ENCODE measurements around the gene MRPL14. TPM values are rescaled to one million over a fixed set of nuclear protein-coding genes. Genes with fewer than 3 reads are reported as not detected.
A peak's percentile ranks its signal among the peaks of the same experiment; 100 is the strongest.

Gene MRPL14
- total RNA-seq, 4 donors from 2014 or later = 41.7 to 60.3 (median 53.6) TPM

GRCh38 chr6:44076356-44077213 is 50.7 kb downstream of the MRPL14 start:
- TF ChIP-seq CTCF (IDR thresholded peaks at IDR 0.05) (peak in 1 of 6 experiments; percentile 17), POLR2A (IDR thresholded peaks at IDR 0.05) (no peak)
- peaks cover 0 to 13% (median 0%) of the 10 kb centered on the region in 4 donors for H3K27me3 ChIP-seq
- peak overlapping the region in 3 of 4 donors; percentile 12 to 46 (median 29) for H3K4me3 ChIP-seq
- DNase-seq = no peak
- H3K27ac ChIP-seq = peak overlapping the region in 2 of 4 donors; percentile 81 to 83
- H3K9me3 ChIP-seq = no peaks in the 10 kb centered on the region
- 0 to 30% methylated on average over 2 to 10 of the region's 49 CpGs for WGBS, 2 donors
- H3K36me3 ChIP-seq = no peaks in the 10 kb centered on the region
- intact Hi-C loops (cut with DNase I) = loop anchor here (5.0 kb wide), 2 partner anchors 309 to 409 kb away; no protein-coding TSS in a partner anchor
- peaks cover 37 to 69% (median 44%) of the 10 kb centered on the region in 3 donors for H3K4me1 ChIP-seq

DNA sequence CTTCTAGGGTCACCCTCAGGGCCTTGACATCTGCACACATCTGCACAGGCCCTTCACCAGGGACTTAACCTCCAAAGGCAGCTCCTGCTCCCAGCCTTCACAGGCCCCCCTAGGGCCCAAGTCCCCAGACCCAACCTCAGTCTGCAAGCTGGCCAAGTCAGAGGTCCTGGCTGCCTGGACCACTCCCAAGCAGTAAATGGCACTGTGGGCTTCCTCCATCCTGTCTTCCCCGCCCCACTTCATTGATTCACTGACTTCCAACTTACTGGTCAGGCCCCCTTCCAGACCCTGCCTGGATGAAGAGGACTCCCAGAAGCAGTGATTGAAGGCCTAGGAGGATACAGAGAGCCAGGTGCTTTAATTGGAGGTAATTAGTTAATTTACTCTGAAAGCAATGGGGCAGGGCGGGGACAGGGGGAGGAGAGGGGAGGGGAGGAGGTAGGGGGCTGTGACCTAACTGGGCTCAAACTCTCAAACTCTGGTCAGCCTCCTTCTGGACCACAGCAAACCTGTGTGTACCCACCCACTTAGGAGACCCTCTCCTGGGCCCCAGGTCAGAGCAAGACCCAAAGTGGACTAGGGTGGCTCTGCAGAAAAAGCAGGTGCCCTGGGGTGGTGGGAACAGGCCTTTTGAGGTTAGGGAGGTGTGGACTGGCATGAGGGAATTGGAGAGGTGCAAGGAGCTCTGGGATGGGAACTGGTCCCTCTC is 51.5 kb downstream of the MRPL14 start:
- WGBS, 2 donors = 100% methylated on average over 2 of the region's 2 CpGs

GRCh38 chr6:44074813-44075646 is 52.2 kb downstream of the MRPL14 start:
- TF ChIP-seq POLR2A (IDR thresholded peaks at IDR 0.05) (no peak), CTCF (IDR thresholded peaks at IDR 0.05) (no peak)
- Histone ChIP-seq H3K4me1 (peaks cover 37 to 73% (median 44%) of the 10 kb centered on the region in 3 donors), H3K4me3 (peak overlapping the region in 1 of 4 donors; percentile 29), H3K27ac (peak overlapping the region; percentile 56 to 83 (median 80)), H3K9me3 (no peaks in the 10 kb centered on the region), H3K36me3 (no peaks in the 10 kb centered on the region), H3K27me3 (peaks cover 0 to 13% (median 0%) of the 10 kb centered on the region in 4 donors)
- 20 to 29% methylated on average over 5 to 6 of the region's 9 CpGs for WGBS, 2 donors
- intact Hi-C loops (cut with DNase I) = loop anchor here (5.0 kb wide), 2 partner anchors 308 to 408 kb away; no protein-coding TSS in a partner anchor
- no peak for DNase-seq

More for the DNA sequence above, 51.5 kb downstream of the MRPL14 start:
- Histone ChIP-seq H3K4me3 (peak overlapping the region in 1 of 4 donors; percentile 29), H3K27me3 (peaks cover 0 to 13% (median 0%) of the 10 kb centered on the region in 4 donors), H3K36me3 (no peaks in the 10 kb centered on the region), H3K27ac (peak overlapping the region; percentile 1 to 83 (median 50)), H3K4me1 (peaks cover 37 to 69% (median 44%) of the 10 kb centered on the region in 3 donors), H3K9me3 (no peaks in the 10 kb centered on the region)
- no peak for TF ChIP-seq CTCF (IDR thresholded peaks at IDR 0.05)
- no peak for TF ChIP-seq POLR2A (IDR thresholded peaks at IDR 0.05)
- no peak for DNase-seq
- intact Hi-C loops (cut with DNase I) = loop anchor here (5.0 kb wide), 2 partner anchors 308 to 408 kb away; no protein-coding TSS in a partner anchor

- Histone ChIP-seq H3K27ac (peak overlapping the region; percentile 56 to 83 (median 80)), H3K27me3 (peaks cover 0 to 13% (median 0%) of the 10 kb centered on the region in 4 donors), H3K9me3 (no peaks in the 10 kb centered on the region), H3K4me3 (peak overlapping the region in 3 of 4 donors; percentile 52 to 71 (median 54)), H3K36me3 (no peaks in the 10 kb centered on the region), H3K4me1 (peaks cover 37 to 78% (median 44%) of the 10 kb centered on the region in 3 donors)
- TF ChIP-seq POLR2A (IDR thresholded peaks at IDR 0.05) (no peak), CTCF (IDR thresholded peaks at IDR 0.05) (peak; percentile 85 to 97 (median 91))
- no peak for DNase-seq
- 1% methylated on average over 13 of the region's 13 CpGs; no CpG with 5 or more reads in 1 of the 2 donors for WGBS, 2 donors
- intact Hi-C loops (cut with DNase I) = no loop called here
Observed at GRCh38 chr6:44074439-44074812, 52.8 kb downstream of the MRPL14 start.

Measured in esophagus squamous epithelium (tissue), 5 donors.